Ishikawa (cell line): ENCODE measurements around the gene PTBP3.

Experiments
- CEBPB ChIP-seq: IDR thresholded peaks from 2 replicates; pipeline ENCODE4 v1.6.1; 2012
- CREB1 ChIP-seq: IDR thresholded peaks from 2 replicates; pipeline ENCODE4 v1.6.1; 2012; ENCODE audit warnings: low read depth
- EGR1 ChIP-seq: IDR thresholded peaks from 2 replicates; pipeline ENCODE4 v1.6.1; 2012
- EP300 ChIP-seq: IDR thresholded peaks from 2 replicates; pipeline ENCODE4 v1.6.1; 2012; ENCODE audit warnings: borderline replicate concordance
- FOXM1 ChIP-seq: IDR thresholded peaks from 2 replicates; pipeline ENCODE4 v1.6.1; 2012; ENCODE audit warnings: low read depth, borderline replicate concordance
- MAX ChIP-seq: IDR thresholded peaks from 2 replicates; pipeline ENCODE4 v1.6.1; 2012
- NFIC ChIP-seq: IDR thresholded peaks from 2 replicates; pipeline ENCODE4 v1.6.1; 2012
- RAD21 ChIP-seq: IDR thresholded peaks from 2 replicates; pipeline ENCODE4 v1.6.1; 2012; ENCODE audit warnings: low read depth
- REST ChIP-seq: IDR thresholded peaks from 2 replicates; pipeline ENCODE4 v1.6.1; 2012; ENCODE audit warnings: low read depth, mild to moderate bottlenecking
- TAF1 ChIP-seq: IDR thresholded peaks from 2 replicates; pipeline ENCODE4 v1.6.1; 2012; ENCODE audit warnings: low read depth, mild to moderate bottlenecking
- TCF12 ChIP-seq: IDR thresholded peaks from 2 replicates; pipeline ENCODE4 v1.6.1; 2012; ENCODE audit warnings: low read depth
- TEAD4 ChIP-seq: IDR thresholded peaks from 2 replicates; pipeline ENCODE4 v1.6.1; 2012
- USF1 ChIP-seq: IDR thresholded peaks from 2 replicates; pipeline ENCODE4 v1.6.1; 2012
- YY1 ChIP-seq: IDR thresholded peaks from 2 replicates; pipeline ENCODE4 v1.6.1; 2012; ENCODE audit warnings: low read depth
- ZBTB7A ChIP-seq: IDR thresholded peaks from 2 replicates; pipeline ENCODE4 v1.6.1; 2012; ENCODE audit warnings: low read depth

The PTBP3 gene

GRCh38 chr9:112170235-112170634 lies 163.2 kb downstream of the PTBP3 start:
- TF ChIP-seq CEBPB (no peak), EP300 (peak; percentile 68; the same call in 1 of the 2 replicates), ZBTB7A (no peak), MAX (peak; percentile 59), TCF12 (peak; percentile 71; the same call in 1 of the 2 replicates), REST (no peak), RAD21 (no peak), TEAD4 (peak; percentile 48; the same call in 1 of the 2 replicates), USF1 (peak; percentile 80), CREB1 (no peak), NFIC (peak; percentile 60), YY1 (no peak), FOXM1 (no peak; the same call in 1 of the 2 replicates), EGR1 (no peak), TAF1 (no peak)

- TF ChIP-seq ZBTB7A (no peak), USF1 (no peak), MAX (no peak), TEAD4 (no peak), RAD21 (no peak), REST (no peak), FOXM1 (no peak), TAF1 (no peak), YY1 (no peak), EP300 (no peak), TCF12 (no peak), EGR1 (no peak), NFIC (no peak), CREB1 (no peak), CEBPB (no peak)
Observed at GRCh38 chr9:112169368-112169767, 164.1 kb downstream of the PTBP3 start.

- TF ChIP-seq FOXM1, result no peak
- no peak for TF ChIP-seq RAD21
- TF ChIP-seq TCF12, result no peak
- TF ChIP-seq EP300, result no peak
- TF ChIP-seq MAX, result no peak
- TF ChIP-seq TAF1, result no peak
- TF ChIP-seq REST, result no peak
- TF ChIP-seq TEAD4, result no peak
- TF ChIP-seq YY1, result no peak
- TF ChIP-seq NFIC, result no peak
Observed at GRCh38 chr9:112168197-112168596, 165.2 kb downstream of the PTBP3 start.
